Epithelial cell of esophagus (primary cell): ENCODE data around the gene NFATC1.
A peak's percentile ranks its signal among the peaks of the same experiment; 100 is the strongest.

Experiments used
- DNase-seq: peaks from one replicate; pipeline ENCODE4 v3.0.0; 2010; ENCODE audit warnings: low read depth
- H3K4me3 ChIP-seq: 2 replicates; pipeline ENCODE4 v1.5.1; 2011; ENCODE audit warnings: mild to moderate bottlenecking, low read length, control low read depth
- CTCF ChIP-seq: IDR thresholded peaks from 2 replicates; pipeline ENCODE4 v1.5.1; 2011; ENCODE audit warnings: low read depth, mild to moderate bottlenecking, low read length, control low read depth, inconsistent platforms; ENCODE audit not compliant: insufficient read depth; ENCODE audit errors: missing control alignments

Gene NFATC1

GRCh38 chr18:79571211-79572092 lies 175.7 kb downstream of the NFATC1 start:
- no peak for DNase-seq
- no peak overlapping the region for H3K4me3 ChIP-seq
- no peak for TF ChIP-seq CTCF

- no peak overlapping the region for H3K4me3 ChIP-seq
- DNase-seq: no peak
- TF ChIP-seq CTCF: no peak
These were observed 176.5 kb downstream of the NFATC1 start for GRCh38 chr18:79572093-79572780.

- TF ChIP-seq CTCF: no peak
- no peak overlapping the region for H3K4me3 ChIP-seq
- no peak for DNase-seq
These were observed 177.2 kb downstream of the NFATC1 start for GRCh38 chr18:79572848-79573451.

GRCh38 chr18:79573921-79574491 lies 178.3 kb downstream of the NFATC1 start:
- H3K4me3 ChIP-seq: no peak overlapping the region
- no peak for DNase-seq
- TF ChIP-seq CTCF: no peak

GRCh38 chr18:79574938-79575525 lies 179.3 kb downstream of the NFATC1 start:
- TF ChIP-seq CTCF: no peak
- no peak overlapping the region for H3K4me3 ChIP-seq

GRCh38 chr18:79575891-79576685 lies 180.4 kb downstream of the NFATC1 start:
- TF ChIP-seq CTCF: peak; percentile 14
- DNase-seq: peak; percentile 33
- H3K4me3 ChIP-seq: no peak overlapping the region

More at GRCh38 chr18:79574938-79575525, 179.3 kb downstream of the NFATC1 start:
- no peak for DNase-seq
